ENCODE measurements around the gene HLA-DPA1. TPM values are rescaled to one million over a fixed set of nuclear protein-coding genes. Genes with fewer than 3 reads are reported as not detected.

The HLA-DPA1 gene
- total and polyA plus RNA-seq, 11 donors: 18.2 to 438 (median 39.9) TPM

DNA sequence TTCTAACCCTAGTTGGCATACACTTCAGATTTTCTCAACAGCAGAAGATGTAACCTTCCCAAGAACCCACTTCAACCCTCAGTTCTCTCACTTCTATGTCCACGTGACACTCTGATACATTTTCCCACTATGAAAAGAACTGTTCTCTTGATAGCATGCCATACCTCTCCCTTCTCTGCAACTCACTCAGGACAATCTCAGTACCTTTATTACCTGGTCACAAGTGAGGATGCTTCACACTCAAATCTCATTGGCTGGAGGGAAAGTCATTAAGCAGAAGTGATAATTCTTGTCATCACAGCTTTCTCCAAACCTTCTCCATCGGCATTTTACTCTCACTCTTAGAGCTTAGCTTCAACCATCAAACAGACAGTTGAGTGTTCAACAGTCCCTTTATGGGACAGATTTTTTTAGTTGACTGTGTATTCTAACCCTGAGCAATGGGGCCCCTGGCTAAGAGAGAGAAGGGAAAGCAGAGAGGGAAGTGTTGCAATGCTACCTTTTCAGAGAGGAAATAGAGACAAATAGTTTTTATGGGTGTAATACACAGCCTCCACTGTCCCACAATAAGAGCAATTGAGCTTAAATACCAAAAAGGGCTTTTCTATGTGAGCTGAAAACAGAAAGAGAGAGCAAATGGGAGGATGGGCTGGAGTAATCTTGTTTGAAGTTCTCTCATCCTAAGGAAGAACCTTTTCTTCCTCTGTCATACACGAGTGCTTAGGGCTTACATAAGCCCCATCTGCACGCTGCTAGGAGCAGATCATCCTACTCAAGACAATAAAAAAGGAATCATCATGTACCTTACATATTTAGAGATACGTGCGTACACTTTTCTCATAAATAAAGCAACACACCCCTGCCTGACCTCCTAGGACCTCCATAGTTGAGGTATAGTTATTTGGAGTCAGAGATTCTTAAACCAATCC lies 16.0 kb downstream of the HLA-DPA1 start:
- WGBS, 4 donors: 45 to 82% (median 53%) methylated on average over 6 of the region's 6 CpGs
- intact Hi-C loops (cut with DNase I): no loop called here
- DNase-seq: no peak
- no peaks in the 10 kb centered on the region for H3K27me3 ChIP-seq
- TF ChIP-seq, protein P1, sequence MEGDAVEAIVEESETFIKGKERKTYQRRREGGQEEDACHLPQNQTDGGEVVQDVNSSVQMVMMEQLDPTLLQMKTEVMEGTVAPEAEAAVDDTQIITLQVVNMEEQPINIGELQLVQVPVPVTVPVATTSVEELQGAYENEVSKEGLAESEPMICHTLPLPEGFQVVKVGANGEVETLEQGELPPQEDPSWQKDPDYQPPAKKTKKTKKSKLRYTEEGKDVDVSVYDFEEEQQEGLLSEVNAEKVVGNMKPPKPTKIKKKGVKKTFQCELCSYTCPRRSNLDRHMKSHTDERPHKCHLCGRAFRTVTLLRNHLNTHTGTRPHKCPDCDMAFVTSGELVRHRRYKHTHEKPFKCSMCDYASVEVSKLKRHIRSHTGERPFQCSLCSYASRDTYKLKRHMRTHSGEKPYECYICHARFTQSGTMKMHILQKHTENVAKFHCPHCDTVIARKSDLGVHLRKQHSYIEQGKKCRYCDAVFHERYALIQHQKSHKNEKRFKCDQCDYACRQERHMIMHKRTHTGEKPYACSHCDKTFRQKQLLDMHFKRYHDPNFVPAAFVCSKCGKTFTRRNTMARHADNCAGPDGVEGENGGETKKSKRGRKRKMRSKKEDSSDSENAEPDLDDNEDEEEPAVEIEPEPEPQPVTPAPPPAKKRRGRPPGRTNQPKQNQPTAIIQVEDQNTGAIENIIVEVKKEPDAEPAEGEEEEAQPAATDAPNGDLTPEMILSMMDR (IDR thresholded peaks at IDR 0.05): no peak
- TF ChIP-seq POLR2A (IDR thresholded peaks at IDR 0.05): no peak
- no peak for ATAC-seq
- no peaks in the 10 kb centered on the region for H3K9me3 ChIP-seq
- H3K4me1 ChIP-seq: peaks cover 0 to 14% (median 0%) of the 10 kb centered on the region in 12 donors
- peak overlapping the region in 1 of 12 donors; percentile 30 for H3K27ac ChIP-seq
- no peak overlapping the region for H3K4me3 ChIP-seq
- H3K36me3 ChIP-seq: no peaks in the 10 kb centered on the region

DNA sequence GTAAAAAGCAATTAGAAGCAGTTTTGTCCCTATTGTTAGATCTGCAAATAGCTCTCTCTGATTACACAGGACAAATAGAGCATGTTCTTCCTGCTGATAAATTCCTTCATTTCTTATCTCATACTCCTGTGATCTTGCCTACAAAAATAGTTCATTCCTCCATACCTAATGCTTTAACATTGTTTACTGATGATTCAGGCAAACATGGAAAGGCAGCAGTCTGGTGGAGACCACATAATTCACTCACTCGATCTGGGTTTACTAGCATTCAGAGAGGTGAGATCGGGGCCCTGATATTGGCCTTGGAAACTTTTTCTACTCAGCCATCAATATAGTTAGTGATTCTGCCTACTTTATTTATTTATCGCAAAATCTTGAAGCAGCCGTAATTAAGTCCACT lies 20.2 kb downstream of the HLA-DPA1 start:
- TF ChIP-seq POLR2A (IDR thresholded peaks at IDR 0.05): no peak
- TF ChIP-seq, protein P1 (IDR thresholded peaks at IDR 0.05): no peak
- no peak for ATAC-seq
- Histone ChIP-seq H3K4me1 (peaks cover 0 to 20% (median 0%) of the 10 kb centered on the region in 12 donors), H3K36me3 (no peaks in the 10 kb centered on the region), H3K27ac (no peak overlapping the region), H3K27me3 (peaks cover 0 to 2% (median 0%) of the 10 kb centered on the region in 9 donors), H3K4me3 (no peak overlapping the region), H3K9me3 (no peaks in the 10 kb centered on the region)
- 38 to 58% (median 44%) methylated on average over 4 of the region's 4 CpGs for WGBS, 4 donors
- DNase-seq: no peak
- intact Hi-C loops (cut with DNase I): no loop called here

DNA sequence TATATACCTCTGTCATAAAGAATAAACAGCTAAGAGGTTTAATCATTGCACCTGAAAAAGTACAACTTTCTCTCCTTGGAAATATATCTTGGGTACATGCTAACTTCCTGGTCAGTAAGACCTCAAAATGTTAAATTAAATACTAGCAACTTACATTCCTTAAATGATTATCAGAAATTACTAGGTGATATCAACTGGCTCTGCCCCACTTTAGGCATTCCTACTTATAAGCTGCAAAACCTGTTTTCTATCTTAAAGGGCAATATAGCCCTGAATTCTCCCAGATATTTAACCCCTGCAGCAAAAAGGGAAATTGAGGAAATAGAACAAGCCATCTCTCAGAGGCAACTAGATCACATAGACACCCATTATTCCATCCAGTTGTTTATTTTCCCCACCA lies 20.8 kb downstream of the HLA-DPA1 start:
- peaks cover 0 to 8% (median 0%) of the 10 kb centered on the region in 9 donors for H3K27me3 ChIP-seq
- no peak for TF ChIP-seq POLR2A (IDR thresholded peaks at IDR 0.05)
- TF ChIP-seq, protein P1 (IDR thresholded peaks at IDR 0.05): no peak
- no peak overlapping the region for H3K27ac ChIP-seq
- H3K9me3 ChIP-seq: no peaks in the 10 kb centered on the region
- peaks cover 0 to 15% (median 0%) of the 10 kb centered on the region in 12 donors for H3K4me1 ChIP-seq
- no peaks in the 10 kb centered on the region for H3K36me3 ChIP-seq
- DNase-seq (no peak), ATAC-seq (no peak)
- no peak overlapping the region for H3K4me3 ChIP-seq
- intact Hi-C loops (cut with DNase I): no loop called here

DNA sequence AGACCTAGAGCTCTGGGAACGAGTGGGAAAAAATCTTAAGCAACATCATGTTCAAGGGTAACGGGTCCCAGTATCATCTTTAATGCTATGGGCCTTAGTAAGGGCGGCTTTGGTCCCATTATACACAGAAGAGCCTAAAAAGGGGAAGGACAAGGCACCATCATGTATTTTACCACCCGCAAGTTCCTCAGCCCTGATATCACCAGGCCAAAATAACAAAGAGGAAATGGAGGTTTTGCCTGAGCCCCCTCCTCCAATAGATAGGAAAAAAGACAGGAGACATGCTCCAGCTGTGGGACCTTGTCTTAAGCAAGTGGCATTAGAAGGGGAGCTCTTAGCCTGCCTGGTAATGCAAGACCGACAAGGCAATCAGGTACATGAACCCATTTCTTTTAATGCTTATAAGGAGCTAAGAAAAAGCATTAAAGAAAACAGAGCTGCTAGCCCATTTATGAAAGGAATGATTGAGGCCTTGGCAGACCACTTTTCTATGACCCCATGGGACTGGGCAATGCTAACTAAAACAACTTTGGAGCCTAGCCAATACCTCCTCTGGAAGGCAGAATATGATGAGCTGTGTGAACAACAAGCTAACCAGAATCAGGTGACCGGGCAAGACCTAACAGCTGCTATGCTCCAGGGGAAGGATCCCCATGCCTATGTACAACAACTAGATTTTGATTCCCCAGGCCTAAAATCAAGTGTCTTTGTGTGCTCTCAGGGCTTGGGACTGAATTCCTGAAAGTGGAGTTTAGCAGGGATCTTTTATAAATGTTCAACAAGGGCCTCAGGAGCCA lies 23.2 kb downstream of the HLA-DPA1 start:
- TF ChIP-seq POLR2A (IDR thresholded peaks at IDR 0.05): no peak
- TF ChIP-seq, protein P1 (IDR thresholded peaks at IDR 0.05): no peak
- Histone ChIP-seq H3K27me3 (peaks cover 0 to 9% (median 0%) of the 10 kb centered on the region in 9 donors), H3K27ac (no peak overlapping the region), H3K36me3 (no peaks in the 10 kb centered on the region), H3K4me1 (peaks cover 0 to 5% (median 0%) of the 10 kb centered on the region in 12 donors), H3K9me3 (no peaks in the 10 kb centered on the region), H3K4me3 (no peak overlapping the region)
- intact Hi-C loops (cut with DNase I): no loop called here
- DNase-seq (no peak), ATAC-seq (no peak)
- WGBS, 4 donors: 71 to 94% (median 75%) methylated on average over 5 to 6 of the region's 6 CpGs

Measured in heart left ventricle (tissue), 16 donors.